ENCODE measurements around the gene PKD2L1. TPM values are rescaled to one million over a fixed set of nuclear protein-coding genes. Genes with fewer than 3 reads are reported as not detected.

The PKD2L1 gene
- total and polyA plus RNA-seq, 2 of the 8 experiments (the other 6 are each of a cell fraction or from before 2014, with no cell fraction given), result 0.20 to 0.33 TPM

DNA sequence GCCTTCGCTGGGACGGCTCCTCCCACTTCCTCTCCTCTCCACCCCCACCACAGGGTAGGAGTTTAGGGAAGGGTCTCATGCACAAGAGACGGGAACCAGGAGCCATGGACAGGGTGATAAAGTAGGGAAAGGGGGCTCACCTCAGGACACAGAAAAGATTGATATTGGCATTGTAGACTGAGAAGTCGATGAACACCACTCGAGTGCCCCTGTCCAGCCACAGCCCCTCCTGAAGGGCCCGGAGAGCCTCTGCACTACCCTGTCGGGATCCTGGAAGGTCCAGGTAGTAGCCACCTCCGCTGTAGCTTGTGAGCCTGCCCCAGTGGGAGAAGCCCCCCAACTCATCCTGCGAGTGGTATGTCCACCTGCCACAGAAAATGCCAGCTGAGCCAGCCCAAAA lies 32.8 kb downstream of the PKD2L1 start (continued):
- TF ChIP-seq TAF7 (optimal IDR thresholded peaks at IDR 0.05; ENCODE audit: borderline replicate concordance, low read depth, low read length) (no peak), POLR2AphosphoS5 (IDR thresholded peaks at IDR 0.05; ENCODE audit: low read depth, low read length) (no peak), NANOG (IDR thresholded peaks at IDR 0.05; ENCODE audit: insufficient read depth, low read depth, low read length, poor library complexity, severe bottlenecking) (no peak), TCF12 (IDR thresholded peaks at IDR 0.05; ENCODE audit: low read depth, low read length) (no peak), GTF2F1 (IDR thresholded peaks at IDR 0.05; ENCODE audit: borderline replicate concordance, low read depth, low read length) (no peak)
- TF ChIP-seq, protein P1, sequence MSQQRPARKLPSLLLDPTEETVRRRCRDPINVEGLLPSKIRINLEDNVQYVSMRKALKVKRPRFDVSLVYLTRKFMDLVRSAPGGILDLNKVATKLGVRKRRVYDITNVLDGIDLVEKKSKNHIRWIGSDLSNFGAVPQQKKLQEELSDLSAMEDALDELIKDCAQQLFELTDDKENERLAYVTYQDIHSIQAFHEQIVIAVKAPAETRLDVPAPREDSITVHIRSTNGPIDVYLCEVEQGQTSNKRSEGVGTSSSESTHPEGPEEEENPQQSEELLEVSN (IDR thresholded peaks at IDR 0.05), result no peak

All from H1 (cell line).